ENCODE results near the gene DOCK6.

DOCK6 gene

DNA sequence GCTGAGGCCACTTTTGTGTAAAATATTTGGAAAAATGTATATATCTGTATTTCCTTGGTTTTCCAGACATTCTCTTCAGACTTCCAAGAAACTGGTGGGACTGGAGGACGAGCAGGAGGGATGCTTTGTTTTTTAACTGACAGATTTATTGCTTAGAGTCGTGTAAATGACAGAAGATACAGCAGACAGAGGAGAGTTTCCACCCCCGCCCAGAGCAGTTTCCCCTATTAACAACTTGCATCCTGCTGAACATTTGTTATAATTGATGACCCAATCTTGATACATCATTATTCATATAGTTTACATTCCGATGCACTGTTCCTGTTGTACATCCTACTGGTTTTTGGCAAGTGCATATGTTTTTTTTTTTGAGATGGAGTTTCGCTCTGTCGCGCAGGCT, 7.1 kb upstream of the DOCK6 start:
- Histone ChIP-seq H3K27ac (ENCODE audit: low read length) (peak overlapping the region; percentile 29), H3K27me3 (ENCODE audit: low read depth, low read length) (no peaks in the 10 kb centered on the region), H3K4me1 (ENCODE audit: control insufficient read depth in 1 of 2, insufficient read depth in 2 of 2, low read length in 2 of 2) (peaks cover 0 to 16% of the 10 kb centered on the region in 2 donors), H3K36me3 (ENCODE audit: control insufficient read depth in 1 of 2, insufficient read depth in 2 of 2, low read length in 2 of 2) (no peaks in the 10 kb centered on the region), H3K9me3 (ENCODE audit: control insufficient read depth in 1 of 2, low read length in 2 of 2) (no peaks in the 10 kb centered on the region), H3K4me3 (ENCODE audit: low read depth in 1 of 2, low read length in 2 of 2) (no peak overlapping the region)

DNA sequence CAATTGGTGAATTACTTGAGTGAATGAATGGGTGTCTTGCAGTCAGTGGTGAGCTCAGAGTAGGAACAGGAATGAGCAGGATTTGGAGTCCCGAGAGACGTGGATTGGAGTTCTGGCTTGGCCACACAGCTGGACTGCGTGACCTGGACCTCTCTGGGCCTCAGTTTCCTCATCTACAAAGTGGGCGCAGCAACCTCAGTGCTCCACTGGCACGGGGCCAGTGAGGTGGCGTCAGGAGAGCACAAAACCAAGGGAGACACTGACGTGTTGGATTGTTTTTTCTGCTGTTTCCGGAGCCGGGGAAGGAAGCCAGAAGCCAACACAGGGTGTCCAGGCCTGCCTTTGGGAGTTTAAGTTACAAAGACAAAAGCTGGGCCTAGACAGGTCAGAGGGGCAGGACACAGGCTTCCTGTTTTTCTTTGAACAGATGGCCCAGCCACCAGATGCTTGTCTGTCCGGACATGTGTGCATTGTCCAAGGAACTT, 6.5 kb upstream of the DOCK6 start:
- Histone ChIP-seq H3K27ac (ENCODE audit: low read length) (peak overlapping the region; percentile 29), H3K4me3 (ENCODE audit: low read depth in 1 of 2, low read length in 2 of 2) (no peak overlapping the region)

DNA sequence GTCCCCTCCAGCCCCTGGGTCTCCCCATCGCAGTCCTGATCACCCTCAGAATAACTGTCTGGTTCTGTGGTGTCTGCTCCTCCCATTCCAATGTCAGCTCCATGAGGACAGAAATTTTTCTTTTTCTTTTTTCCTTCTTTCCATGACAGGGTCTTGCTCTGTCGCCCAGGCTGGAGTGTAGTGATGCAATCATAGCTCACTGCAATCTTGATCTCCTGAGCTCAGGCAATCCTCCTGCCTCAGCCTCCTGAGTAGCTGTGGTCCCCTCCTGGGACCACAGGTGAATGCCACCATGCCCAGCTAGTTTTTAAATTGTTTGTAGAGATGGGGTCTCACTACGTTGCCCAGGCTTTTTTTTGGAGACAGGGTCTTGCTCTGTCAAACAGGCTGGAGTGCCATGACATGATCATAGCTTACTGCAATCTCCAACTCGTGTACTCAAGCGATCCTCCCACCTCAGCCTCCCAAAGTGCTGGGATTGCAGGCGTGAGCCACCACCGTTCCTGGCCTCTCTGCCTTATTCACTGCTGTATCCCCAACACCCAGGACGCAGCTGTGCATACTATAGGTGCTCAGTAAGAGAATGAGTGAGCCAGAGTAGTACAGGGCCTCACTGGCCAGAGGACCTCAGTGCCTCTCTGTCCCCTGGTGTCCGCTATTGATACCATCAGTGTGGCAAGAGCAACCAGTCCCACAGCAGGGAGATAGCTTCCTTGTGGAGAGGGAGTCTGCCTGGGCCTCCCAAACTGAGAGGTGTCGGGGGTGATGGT, 5.2 kb upstream of the DOCK6 start:
- no peaks in the 10 kb centered on the region for H3K27me3 ChIP-seq (ENCODE audit: low read depth, low read length)
- peaks cover 0 to 21% of the 10 kb centered on the region in 2 donors for H3K4me1 ChIP-seq (ENCODE audit: control insufficient read depth in 1 of 2, insufficient read depth in 2 of 2, low read length in 2 of 2)
- no peak overlapping the region for H3K4me3 ChIP-seq (ENCODE audit: low read depth in 1 of 2, low read length in 2 of 2)
- H3K9me3 ChIP-seq (ENCODE audit: control insufficient read depth in 1 of 2, low read length in 2 of 2) = no peaks in the 10 kb centered on the region
- H3K27ac ChIP-seq (ENCODE audit: low read length) = no peak overlapping the region
- H3K36me3 ChIP-seq (ENCODE audit: control insufficient read depth in 1 of 2, insufficient read depth in 2 of 2, low read length in 2 of 2) = no peaks in the 10 kb centered on the region

More for the DNA sequence above, 6.5 kb upstream of the DOCK6 start:
- Histone ChIP-seq H3K27me3 (ENCODE audit: low read depth, low read length) (no peaks in the 10 kb centered on the region), H3K36me3 (ENCODE audit: control insufficient read depth in 1 of 2, insufficient read depth in 2 of 2, low read length in 2 of 2) (no peaks in the 10 kb centered on the region), H3K4me1 (ENCODE audit: control insufficient read depth in 1 of 2, insufficient read depth in 2 of 2, low read length in 2 of 2) (peaks cover 0 to 15% of the 10 kb centered on the region in 2 donors), H3K9me3 (ENCODE audit: control insufficient read depth in 1 of 2, low read length in 2 of 2) (no peaks in the 10 kb centered on the region)

DNA sequence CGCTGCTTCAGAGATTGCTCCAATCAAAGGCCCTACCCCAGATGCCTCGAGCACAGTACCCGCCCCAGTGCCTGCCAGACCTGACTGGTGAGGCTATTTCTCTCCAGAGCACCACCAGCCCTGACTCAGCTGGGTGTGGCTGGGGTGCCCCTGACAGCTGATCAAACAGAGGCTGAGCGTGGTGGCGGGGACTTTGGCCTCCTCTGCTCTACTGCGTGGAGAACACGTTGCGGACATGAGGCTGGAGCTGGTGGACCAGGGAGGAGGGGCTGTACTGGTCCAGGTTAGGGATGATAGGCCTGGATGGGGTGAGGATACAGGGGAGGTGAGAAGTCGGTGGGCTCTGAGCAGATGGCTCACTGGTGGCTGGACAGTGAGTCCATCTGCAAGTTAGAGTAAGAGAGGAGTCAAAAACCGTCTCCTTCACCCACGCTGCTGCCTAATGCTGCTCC, 3.5 kb upstream of the DOCK6 start:
- H3K36me3 ChIP-seq (ENCODE audit: control insufficient read depth in 1 of 2, insufficient read depth in 2 of 2, low read length in 2 of 2) = no peaks in the 10 kb centered on the region
- peaks cover 0 to 21% of the 10 kb centered on the region in 2 donors for H3K4me1 ChIP-seq (ENCODE audit: control insufficient read depth in 1 of 2, insufficient read depth in 2 of 2, low read length in 2 of 2)
- no peak overlapping the region for H3K4me3 ChIP-seq (ENCODE audit: low read depth in 1 of 2, low read length in 2 of 2)
- no peaks in the 10 kb centered on the region for H3K27me3 ChIP-seq (ENCODE audit: low read depth, low read length)
- H3K9me3 ChIP-seq (ENCODE audit: control insufficient read depth in 1 of 2, low read length in 2 of 2) = no peaks in the 10 kb centered on the region
- peak overlapping the region; percentile 76 for H3K27ac ChIP-seq (ENCODE audit: low read length)

DNA sequence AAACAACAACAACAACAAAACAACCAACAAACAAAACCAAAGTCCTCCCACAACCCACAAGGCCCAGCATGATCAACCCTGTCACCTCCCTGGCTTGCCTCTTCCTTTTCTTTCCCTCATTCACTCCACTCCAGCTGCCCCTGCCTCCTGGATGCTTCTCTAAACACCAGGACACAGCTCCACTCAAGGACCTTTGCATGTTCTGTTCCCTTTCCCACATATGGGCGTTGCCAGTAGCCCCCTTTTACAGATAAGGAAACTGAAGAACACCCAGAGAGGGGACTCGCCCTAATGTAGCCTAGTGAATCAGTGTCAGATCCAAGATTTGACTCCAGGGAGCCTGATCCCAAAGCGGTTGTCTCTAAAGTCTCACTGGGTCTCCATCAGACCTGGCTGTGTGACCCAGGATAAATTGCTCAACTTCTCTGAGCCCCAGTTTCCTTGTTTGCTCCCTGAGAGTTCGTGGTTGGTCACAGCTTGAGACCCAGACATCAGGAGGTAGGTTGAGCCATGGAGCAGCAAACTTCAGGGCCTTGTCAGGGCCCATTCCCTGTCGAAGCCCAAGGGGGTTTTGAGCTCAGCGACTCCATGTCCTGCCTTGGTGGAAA, 3.0 kb upstream of the DOCK6 start:
- H3K36me3 ChIP-seq (ENCODE audit: control insufficient read depth in 1 of 2, insufficient read depth in 2 of 2, low read length in 2 of 2) = no peaks in the 10 kb centered on the region
- no peaks in the 10 kb centered on the region for H3K27me3 ChIP-seq (ENCODE audit: low read depth, low read length)
- H3K4me3 ChIP-seq (ENCODE audit: low read depth in 1 of 2, low read length in 2 of 2) = no peak overlapping the region
- no peaks in the 10 kb centered on the region for H3K9me3 ChIP-seq (ENCODE audit: control insufficient read depth in 1 of 2, low read length in 2 of 2)
- peak overlapping the region; percentile 76 for H3K27ac ChIP-seq (ENCODE audit: low read length)
- peaks cover 0 to 21% of the 10 kb centered on the region in 2 donors for H3K4me1 ChIP-seq (ENCODE audit: control insufficient read depth in 1 of 2, insufficient read depth in 2 of 2, low read length in 2 of 2)

DNA sequence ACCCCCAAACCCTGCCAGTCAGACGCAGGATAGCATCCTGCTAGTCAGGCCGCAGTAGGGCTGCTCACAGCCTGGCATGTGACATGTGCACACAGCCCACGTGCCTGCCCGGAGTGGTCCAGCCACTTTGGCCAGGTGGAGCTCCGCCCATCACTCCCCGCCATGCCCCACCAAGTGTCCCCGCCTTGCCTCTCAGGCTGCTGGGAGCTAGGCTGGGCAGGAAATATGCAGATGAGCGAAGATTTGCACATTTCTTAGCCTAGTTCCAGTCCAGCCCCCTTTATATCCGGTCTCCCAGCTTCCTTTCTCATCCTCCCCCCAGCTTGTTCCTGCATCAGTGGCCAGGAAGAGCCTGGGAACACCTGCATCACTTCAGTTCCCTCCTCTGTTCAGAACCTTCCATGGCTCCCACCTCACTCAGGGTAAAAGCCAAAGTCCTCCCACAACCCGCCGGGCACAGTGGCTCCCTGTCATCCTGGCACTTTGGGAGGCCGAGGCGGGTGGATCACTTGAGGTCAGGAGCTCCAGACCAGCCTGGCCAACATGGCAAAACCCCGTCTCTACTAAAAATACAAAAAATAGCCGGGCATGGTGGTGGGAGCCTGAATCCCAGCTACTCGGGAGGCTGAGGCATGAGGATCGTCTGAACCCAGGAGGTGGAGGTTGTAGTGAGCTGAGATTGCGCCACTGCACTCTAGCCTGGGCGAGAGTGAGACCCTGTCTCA, 2.3 kb upstream of the DOCK6 start:
- Histone ChIP-seq H3K27ac (ENCODE audit: low read length) (peak overlapping the region; percentile 31), H3K27me3 (ENCODE audit: low read depth, low read length) (no peaks in the 10 kb centered on the region), H3K4me3 (ENCODE audit: low read depth in 1 of 2, low read length in 2 of 2) (no peak overlapping the region), H3K9me3 (ENCODE audit: control insufficient read depth in 1 of 2, low read length in 2 of 2) (no peaks in the 10 kb centered on the region), H3K36me3 (ENCODE audit: control insufficient read depth in 1 of 2, insufficient read depth in 2 of 2, low read length in 2 of 2) (no peaks in the 10 kb centered on the region), H3K4me1 (ENCODE audit: control insufficient read depth in 1 of 2, insufficient read depth in 2 of 2, low read length in 2 of 2) (peaks cover 0 to 18% of the 10 kb centered on the region in 2 donors)

DNA sequence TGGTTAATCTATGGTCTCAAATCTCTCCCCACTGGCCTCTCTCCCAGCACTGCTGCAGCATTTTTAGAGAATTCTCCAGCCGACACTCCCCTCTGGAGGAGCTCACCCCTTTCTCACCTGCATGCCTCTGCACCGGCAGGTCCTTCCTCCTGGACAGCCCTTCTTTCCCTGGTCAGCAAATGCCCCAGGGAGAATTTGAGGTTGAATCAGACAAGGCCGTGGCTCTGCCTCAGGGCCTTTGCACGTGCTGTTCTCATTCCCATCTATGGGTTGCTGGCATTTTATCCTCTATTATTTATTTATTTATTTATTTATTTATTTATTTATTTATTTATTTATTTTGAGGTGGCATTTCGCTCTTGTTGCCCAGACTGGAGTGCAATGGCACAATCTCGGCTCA, 1.4 kb upstream of the DOCK6 start:
- Histone ChIP-seq H3K27ac (ENCODE audit: low read length) (no peak overlapping the region), H3K4me1 (ENCODE audit: control insufficient read depth in 1 of 2, insufficient read depth in 2 of 2, low read length in 2 of 2) (peaks cover 0 to 9% of the 10 kb centered on the region in 2 donors)

DNA sequence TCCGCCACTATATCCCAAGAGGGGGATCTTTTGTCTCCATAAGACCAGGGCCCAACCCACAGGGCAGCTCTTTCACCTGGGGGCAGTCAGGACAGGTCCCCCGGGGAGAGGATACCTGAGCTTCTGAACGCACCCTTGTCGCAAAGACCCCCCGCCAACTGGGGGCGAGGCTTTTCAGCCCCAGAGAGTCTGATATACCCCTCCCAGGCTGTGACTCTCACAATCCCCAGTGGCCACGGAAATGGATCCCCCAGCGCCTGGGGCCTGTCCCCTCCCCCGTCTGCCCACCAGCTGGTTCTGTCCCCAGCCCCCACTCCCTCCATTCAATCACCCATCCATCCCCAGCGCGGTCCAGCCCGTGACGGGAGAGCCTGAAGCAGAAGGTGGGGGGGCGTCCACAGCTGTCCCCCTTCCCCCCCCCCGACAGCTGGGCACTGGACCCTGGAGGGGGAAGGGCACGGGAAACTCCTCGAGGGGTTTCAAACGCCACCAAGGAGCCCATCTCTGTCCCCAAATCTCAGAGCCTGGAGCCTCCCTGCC, 823 bp downstream of the DOCK6 start:
- no peak overlapping the region for H3K27ac ChIP-seq (ENCODE audit: low read length)
- H3K27me3 ChIP-seq (ENCODE audit: low read depth, low read length) = no peaks in the 10 kb centered on the region
- no peaks in the 10 kb centered on the region for H3K9me3 ChIP-seq (ENCODE audit: control insufficient read depth in 1 of 2, low read length in 2 of 2)
- H3K36me3 ChIP-seq (ENCODE audit: control insufficient read depth in 1 of 2, insufficient read depth in 2 of 2, low read length in 2 of 2) = no peaks in the 10 kb centered on the region
- H3K4me1 ChIP-seq (ENCODE audit: control insufficient read depth in 1 of 2, insufficient read depth in 2 of 2, low read length in 2 of 2) = peaks cover 0 to 6% of the 10 kb centered on the region in 2 donors
- peak overlapping the region; percentile 57 to 86 for H3K4me3 ChIP-seq (ENCODE audit: low read depth in 1 of 2, low read length in 2 of 2)

More for the DNA sequence above, 1.4 kb upstream of the DOCK6 start:
- no peaks in the 10 kb centered on the region for H3K9me3 ChIP-seq (ENCODE audit: control insufficient read depth in 1 of 2, low read length in 2 of 2)
- H3K27me3 ChIP-seq (ENCODE audit: low read depth, low read length) = no peaks in the 10 kb centered on the region
- H3K4me3 ChIP-seq (ENCODE audit: low read depth in 1 of 2, low read length in 2 of 2) = no peak overlapping the region
- H3K36me3 ChIP-seq (ENCODE audit: control insufficient read depth in 1 of 2, insufficient read depth in 2 of 2, low read length in 2 of 2) = no peaks in the 10 kb centered on the region

DNA sequence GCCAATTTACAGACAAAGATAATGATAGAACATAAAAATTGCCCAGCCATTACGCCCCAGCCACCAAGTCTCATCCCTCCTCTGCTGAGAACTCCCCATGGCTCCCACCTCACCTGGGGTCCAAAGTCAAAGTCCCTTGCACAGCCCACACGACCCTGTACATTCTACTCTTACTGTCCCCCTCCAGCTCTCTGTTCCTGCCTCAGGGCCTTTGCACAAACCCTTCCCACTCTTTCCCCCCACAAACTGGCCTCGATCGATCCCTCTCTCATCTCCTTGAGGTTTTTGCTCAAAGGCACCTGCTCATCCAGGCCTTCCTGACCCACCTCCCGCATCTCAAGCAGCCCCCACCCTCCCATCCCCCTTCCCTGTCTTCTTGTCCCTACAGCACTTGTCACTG, 1.3 kb downstream of the DOCK6 start:
- Histone ChIP-seq H3K27ac (ENCODE audit: low read length) (no peak overlapping the region), H3K27me3 (ENCODE audit: low read depth, low read length) (no peaks in the 10 kb centered on the region)

DNA sequence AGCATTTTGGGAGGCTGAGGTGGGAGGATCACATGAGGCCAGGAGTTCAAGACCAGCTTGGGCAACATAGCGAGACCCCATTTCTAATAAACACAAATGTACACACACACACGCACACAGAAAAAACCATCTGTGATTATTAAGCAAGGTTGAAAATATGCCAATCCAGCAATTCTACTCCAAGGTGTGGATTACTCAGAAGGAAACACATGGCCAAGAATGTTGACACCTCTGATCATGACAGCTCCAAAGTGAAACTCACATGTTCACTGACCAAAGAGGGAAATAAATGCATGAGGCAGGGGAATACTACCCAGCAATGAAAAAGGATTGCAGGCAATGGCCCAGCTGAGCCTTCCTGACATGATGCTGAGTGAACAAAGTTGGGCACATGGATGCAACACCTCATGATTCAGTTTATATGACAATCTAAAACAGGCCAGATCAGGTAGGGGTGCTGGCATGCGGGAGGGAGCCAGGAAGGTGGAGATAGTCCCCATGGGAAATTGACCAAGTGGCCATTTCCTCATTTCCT, 4.4 kb downstream of the DOCK6 start:
- Histone ChIP-seq H3K27ac (ENCODE audit: low read length) (no peak overlapping the region), H3K4me1 (ENCODE audit: control insufficient read depth in 1 of 2, insufficient read depth in 2 of 2, low read length in 2 of 2) (peaks cover 0 to 6% of the 10 kb centered on the region in 2 donors), H3K4me3 (ENCODE audit: low read depth in 1 of 2, low read length in 2 of 2) (no peak overlapping the region), H3K27me3 (ENCODE audit: low read depth, low read length) (no peaks in the 10 kb centered on the region), H3K36me3 (ENCODE audit: control insufficient read depth in 1 of 2, insufficient read depth in 2 of 2, low read length in 2 of 2) (peaks cover 0 to 4% of the 10 kb centered on the region in 2 donors), H3K9me3 (ENCODE audit: control insufficient read depth in 1 of 2, low read length in 2 of 2) (no peaks in the 10 kb centered on the region)

More for the DNA sequence above, 1.3 kb downstream of the DOCK6 start:
- no peaks in the 10 kb centered on the region for H3K36me3 ChIP-seq (ENCODE audit: control insufficient read depth in 1 of 2, insufficient read depth in 2 of 2, low read length in 2 of 2)
- peaks cover 0 to 6% of the 10 kb centered on the region in 2 donors for H3K4me1 ChIP-seq (ENCODE audit: control insufficient read depth in 1 of 2, insufficient read depth in 2 of 2, low read length in 2 of 2)
- no peaks in the 10 kb centered on the region for H3K9me3 ChIP-seq (ENCODE audit: control insufficient read depth in 1 of 2, low read length in 2 of 2)
- H3K4me3 ChIP-seq (ENCODE audit: low read depth in 1 of 2, low read length in 2 of 2) = no peak overlapping the region

DNA sequence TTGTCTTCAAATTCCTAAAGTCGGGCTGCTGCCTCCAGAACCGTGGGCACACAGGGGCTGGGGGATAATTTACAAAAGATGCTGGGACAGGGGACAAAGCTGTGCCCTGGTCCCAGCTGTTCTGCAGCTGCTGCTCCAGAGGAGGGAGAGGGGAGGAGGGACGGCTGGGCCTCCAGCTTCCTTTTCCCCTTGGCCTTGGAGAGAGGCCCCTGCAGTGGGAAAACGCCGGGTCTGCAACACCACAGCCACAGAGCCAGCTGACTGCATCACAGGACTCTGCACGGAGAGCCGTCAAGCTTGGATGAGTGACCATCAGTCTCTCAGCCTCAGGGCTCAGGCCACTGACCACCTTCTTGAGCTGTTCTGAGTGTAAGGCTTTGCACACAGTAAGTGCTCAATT, 6.1 kb downstream of the DOCK6 start:
- Histone ChIP-seq H3K4me3 (ENCODE audit: low read depth in 1 of 2, low read length in 2 of 2) (no peak overlapping the region), H3K9me3 (ENCODE audit: control insufficient read depth in 1 of 2, low read length in 2 of 2) (no peaks in the 10 kb centered on the region), H3K4me1 (ENCODE audit: control insufficient read depth in 1 of 2, insufficient read depth in 2 of 2, low read length in 2 of 2) (peaks cover 0 to 5% of the 10 kb centered on the region in 2 donors), H3K36me3 (ENCODE audit: control insufficient read depth in 1 of 2, insufficient read depth in 2 of 2, low read length in 2 of 2) (peaks cover 5 to 19% of the 10 kb centered on the region in 2 donors), H3K27me3 (ENCODE audit: low read depth, low read length) (no peaks in the 10 kb centered on the region), H3K27ac (ENCODE audit: low read length) (no peak overlapping the region)
